HG02610 (cell line): Measurements from ENCODE around the gene TBCEL.
"Not testable (repeated sequence)": the region's sequence is repeated elsewhere in the genome, so short reads cannot be mapped to it uniquely, and the experiment has no call there.

Experiments used
- ATAC-seq: cut with Tn5 transposase; IDR thresholded peaks from one replicate; pipeline ENCODE4 v1.9.1; 2021; ENCODE audit warnings: mild to moderate bottlenecking, moderate library complexity; ENCODE audit not compliant: unreplicated experiment

Gene TBCEL

DNA sequence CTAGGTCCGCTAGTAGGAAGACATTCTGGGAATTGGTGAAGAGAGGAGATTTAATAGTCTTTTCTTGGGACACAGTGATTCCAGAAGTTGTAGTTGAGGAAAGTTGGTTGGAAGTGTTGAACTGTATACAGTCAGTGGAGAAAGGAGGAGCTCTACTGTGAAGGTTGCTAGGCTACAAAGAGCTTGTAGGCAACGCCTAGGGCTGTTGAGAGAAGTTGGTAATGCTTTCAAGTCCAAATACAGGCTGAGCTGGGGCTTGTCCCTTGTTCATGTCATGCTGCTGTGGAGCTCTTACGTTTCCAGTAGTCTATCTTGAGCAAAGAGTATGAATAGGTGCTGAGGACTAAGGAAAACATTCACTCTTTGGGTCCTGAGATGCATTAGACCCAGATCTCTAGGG is 1.1 kb downstream of the TBCEL start:
- ATAC-seq, result no peak

DNA sequence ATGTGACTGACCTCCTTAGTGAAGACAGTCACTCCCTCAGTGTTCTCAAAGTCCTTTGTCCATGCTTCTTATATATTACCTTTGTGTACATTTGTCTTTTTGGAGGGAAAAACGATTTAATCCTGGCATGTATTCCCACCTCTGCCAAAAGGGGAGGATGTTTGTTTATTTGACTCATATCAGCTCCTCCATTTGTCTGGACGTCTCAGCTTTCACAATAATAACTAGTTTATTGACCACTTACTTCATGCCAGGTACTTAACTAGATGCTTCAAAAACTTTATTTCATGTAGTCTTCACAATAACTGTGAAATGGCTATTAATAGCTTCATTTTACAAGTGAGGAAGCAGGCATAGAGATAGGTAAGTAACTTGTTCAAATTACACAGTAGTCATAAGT is 5.3 kb downstream of the TBCEL start:
- no peak for ATAC-seq

DNA sequence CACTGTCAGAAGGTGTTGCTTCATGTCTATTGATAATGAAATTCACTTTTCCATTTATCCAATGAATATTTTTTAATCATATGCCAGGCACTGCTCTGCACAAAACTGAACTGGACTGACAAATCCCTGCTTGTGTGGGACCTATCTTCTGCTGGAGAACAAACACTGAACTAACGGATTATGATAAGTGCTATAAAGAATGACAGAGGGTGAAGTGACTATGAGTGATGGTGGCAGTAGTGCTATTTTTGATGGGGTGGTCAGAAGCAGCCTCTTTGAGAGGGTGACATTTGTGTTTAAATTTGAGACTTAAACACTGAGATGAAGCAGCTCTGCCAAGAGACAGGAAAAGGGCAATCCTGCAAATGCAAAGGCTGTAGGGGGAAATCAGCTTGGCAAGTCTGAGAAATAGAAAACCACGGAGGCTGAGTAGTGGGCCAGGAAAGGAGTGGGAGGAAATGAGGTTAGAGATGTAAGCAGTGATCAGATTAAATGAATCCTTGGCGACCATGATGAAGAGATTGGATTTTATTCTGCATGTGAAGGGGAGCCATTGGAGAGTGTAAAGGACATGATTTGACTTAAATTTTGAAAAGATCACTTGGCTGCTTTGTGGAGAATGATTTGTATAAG is 6.0 kb downstream of the TBCEL start:
- ATAC-seq, result no peak

DNA sequence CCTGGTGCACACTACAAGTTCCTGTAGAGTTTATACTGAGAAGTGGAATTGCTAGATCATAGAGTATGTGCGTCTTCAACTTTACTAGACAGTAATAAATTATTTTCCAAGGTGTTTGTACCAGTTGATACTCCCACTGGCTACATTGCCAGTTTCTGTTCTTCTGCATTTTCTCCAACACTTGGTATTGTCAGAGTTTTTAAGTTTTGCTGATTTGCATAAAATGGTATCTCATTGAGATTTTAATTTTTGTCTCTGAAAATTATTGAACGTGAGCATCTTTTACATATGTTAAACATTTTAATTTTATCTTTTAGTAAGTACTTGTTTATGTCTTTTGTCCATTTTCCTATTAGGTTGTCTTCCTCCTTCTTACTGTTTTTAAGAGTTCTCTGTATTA is 7.3 kb downstream of the TBCEL start:
- ATAC-seq, result no peak

DNA sequence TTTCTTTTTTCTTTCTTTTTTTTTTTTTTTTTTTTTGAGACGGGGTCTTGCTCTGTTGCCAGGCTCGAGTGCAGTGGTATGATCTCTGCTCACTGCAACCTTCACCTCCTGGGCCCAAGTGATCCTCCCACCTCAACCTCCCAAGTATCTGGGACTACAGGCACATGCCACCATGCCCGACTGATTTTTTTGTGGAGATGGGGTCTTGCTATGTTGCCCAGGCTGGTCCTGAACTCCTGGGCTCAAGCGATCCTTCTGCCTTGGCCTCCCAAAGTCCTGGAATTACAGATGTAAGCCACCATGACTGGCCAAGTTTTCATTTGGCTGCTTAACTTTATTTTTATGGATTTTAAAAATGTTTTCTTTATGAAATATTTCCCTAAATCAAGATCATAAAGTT is 7.7 kb downstream of the TBCEL start:
- ATAC-seq, result not testable (repeated sequence)

DNA sequence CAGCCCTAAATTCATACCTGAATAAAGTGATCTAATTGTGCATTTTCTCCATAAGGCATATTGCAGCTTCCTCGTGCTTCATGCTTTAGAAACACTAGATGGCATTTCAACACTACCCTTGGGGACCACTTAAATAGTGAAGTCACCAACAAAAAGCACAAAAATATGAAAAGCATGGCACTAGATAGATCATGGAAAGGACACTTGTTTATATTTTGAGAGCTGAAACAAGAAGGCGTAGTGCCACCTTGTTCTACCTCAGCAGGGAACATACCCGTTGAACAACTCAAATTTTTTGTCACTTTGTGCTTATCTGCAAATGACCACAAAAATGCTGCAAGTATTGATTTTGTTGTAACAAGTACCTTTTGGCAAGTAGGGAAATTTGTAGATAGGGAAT is 8.6 kb downstream of the TBCEL start:
- no peak for ATAC-seq

DNA sequence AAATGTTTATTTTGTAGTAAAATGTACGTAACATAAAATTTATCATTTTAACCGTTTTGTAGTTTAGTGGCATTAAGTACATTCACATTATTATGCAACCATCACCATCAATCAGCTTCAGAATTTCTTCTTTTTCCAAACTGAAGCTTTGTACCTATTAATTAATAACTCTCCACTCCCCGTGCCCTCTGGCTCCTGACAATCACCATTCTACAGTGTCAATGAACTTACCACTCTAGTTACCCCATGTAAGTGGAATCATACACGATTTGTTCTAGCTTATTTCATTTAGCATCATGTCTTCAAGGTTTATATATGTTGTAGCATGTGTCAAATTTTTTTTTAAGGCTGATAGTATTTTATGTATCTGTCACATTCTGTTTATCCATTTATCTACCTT is 9.7 kb downstream of the TBCEL start:
- ATAC-seq, result no peak

DNA sequence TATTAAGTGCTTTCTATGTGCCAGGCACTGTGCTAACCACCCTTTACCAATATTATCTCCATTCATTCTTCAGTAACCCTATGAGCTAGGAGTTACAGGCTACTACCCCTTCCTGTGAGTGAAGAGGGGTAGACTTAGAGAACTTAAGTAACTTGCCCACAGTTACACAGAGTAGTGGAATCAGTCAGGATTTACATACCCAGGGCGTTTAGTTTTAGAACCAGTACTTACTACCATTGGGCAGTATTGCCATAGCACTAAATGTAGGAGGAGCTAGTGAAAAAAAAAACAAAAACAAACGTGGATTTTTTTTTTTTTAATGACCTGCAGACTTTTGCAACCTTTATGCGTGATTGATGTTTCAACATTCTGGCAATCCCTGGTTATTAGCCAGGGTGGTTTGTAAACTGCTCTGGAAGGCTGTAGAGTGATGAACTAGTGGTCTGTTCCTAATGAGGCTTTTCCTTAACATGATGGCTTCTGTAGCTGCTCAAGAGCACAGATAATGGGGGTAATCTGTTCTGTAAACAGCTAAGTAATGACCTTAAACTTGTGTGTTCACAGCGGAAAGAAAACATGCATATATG is 11.4 kb downstream of the TBCEL start:
- ATAC-seq, result no peak

DNA sequence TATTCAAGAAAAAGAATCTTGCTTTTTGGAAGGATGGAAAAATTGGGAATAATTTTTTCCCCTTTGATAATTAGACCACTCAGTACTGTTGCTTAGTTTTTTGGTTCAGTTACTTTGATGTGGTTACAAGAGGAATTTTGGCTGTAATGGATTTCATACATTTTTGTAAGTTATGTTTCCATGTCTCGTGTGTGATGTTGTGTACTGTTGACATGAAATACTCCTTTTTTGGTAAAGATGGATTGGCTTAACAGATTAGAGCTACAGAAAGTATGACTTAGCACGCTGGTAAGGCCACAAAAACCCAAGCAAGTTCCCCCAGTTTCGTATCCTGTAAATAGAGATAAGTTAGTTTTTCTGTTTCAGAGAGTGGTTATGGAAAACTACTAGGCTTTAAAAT is 11.9 kb downstream of the TBCEL start:
- ATAC-seq, result peak; percentile 78

DNA sequence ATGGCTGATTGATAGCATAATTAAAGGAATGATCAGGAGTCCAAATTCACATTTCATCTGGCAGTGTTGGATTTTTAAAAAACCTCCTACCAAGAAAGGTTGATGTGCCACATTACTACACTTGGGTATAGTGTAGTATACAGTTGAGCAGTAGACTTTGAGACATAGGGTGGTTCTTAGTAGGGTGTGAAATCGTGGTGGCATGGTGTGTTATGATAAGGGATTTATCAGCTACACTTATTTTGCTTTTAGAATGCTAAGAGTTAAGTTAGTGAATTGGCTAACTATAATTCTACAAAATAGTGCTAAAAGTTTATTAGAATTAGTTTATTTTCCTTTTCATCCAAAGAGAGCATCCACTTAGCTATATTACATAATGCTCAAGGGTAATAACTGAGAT is 13.1 kb downstream of the TBCEL start:
- ATAC-seq, result no peak

DNA sequence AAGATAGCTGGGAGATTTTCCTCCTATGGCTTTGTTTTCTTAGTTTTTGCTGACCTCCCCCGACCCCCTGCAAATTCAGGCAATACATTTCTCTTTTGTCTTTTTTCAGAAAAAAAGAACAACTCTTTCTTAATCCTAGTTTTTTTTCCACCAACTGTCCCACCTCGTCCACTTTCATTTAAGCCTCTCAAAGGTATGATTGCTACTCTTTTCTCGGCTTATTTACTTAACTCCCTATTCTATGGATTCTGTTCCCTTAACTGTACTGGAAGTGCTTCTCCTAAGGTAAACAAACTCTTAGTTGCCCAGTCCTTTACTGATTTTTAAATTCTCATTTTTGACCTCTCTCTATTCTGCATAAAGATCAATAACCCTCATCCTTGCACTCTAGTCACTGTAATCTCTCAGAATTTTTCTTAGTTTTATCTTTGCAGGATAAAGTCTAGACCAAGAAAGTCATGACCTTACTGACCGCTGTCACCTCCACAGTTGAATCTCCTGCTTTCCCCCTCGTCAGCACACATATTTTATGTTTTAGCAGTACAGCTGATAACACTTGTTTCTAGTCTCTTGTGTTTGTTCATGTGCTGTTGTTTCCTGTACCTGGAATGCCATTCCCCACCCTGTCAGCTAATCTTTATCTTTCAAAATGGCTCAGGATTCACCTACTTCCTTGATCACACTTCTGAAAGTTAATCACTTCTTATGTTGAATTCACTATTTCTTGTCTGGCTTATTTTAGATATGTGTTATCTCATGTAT is 14.9 kb downstream of the TBCEL start:
- no peak for ATAC-seq

DNA sequence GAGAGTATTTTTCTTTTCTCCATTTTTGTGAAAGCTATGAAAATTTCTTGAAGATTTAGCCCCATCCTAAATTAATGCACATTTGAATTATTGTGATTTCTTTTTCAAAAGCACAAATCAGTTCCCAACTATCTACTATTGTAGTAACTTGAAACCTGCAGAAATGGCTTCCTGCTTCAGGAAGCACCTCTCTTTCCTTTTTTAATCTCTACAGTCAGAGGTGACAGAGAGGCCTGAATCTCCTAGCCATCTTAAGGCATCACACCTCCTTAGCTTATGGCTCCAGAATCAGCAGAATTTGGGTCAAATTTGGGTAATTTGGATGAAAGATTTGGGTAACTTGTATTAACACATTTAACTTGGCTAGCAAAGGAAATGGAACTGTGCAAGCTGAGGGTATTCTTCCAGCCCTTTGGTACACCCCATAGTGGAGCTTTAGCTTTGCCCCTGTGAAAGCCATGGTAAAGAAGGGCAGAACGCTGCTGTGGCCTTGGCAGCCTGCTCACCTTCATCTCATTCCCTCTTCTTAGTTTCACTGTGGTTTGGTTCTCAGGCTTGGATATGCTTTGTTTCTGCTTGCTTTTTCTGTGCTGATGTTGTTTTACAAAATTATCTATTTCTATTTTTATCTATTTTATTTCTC is 16.2 kb downstream of the TBCEL start:
- no peak for ATAC-seq

DNA sequence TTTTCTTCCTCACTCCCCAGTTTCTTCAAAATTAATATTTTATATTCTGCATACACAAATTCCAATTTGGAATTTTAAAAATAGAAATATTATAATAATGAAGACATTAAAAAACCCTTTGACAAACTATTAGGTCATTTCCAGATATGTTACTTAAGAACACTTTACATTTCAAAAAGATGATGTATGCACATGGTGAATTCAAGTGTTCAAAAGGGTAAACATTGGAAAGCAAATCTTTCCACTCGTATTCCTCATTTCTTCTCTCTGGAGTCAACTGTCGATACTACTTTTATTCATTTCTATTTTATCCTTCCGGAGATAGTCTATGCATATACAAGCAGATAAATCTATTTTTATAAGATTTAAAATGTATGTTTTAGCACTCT is 16.7 kb downstream of the TBCEL start:
- ATAC-seq, result no peak

DNA sequence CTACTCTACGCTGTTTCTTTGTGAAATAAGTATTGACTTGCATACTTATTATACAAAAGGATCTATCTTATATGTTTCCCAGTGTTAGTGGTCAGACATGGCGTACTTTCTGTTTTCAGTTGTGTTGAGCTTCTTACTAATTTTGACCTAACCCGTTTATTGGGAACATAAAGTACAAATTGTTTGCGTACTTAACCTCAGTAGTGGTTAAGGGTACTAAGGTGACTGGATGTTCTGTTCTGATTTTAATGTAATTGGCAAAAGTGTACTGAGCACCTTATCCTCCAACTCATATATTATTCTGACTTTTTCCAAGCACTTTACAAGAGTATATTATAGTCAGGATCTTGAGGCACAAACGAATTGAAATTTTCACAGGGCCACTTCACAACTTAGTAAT is 17.2 kb downstream of the TBCEL start:
- no peak for ATAC-seq

DNA sequence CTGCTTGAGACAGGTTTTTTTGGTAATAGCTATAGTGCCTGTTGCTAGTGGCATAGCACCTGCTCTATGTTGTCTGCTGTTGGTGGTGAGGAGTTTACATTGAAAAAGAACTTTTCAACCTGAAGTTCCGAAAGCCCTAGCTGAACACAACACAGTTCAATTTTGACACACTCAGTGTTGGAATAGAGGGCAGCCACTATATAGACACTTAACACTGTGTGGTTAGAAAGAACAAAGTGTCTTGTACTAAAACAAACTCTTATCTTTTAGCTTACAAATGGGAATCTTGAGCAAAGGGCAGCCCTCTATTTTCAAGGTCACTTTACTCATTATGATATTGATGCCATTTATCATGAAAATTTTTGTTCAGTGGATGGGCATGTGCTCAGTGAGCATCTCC is 18.4 kb downstream of the TBCEL start:
- no peak for ATAC-seq

DNA sequence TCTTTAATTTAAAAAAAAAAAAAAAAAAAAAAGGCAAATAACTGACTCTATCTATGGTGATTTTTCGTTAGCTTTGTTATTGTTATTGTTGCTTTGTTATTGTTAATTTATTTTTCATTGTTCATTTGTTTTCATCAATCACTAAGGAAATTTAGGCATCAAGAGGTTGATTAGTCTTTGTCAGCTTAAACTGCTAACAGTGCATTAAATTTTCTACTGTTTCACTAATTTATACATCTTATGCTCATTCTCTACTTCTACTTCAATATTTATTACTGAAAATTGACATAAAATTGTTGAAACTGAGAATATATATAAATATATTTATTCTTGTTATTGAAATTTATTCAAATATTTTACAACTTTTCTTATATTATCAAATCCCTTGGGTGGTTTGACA is 24.0 kb downstream of the TBCEL start:
- ATAC-seq, result no peak

DNA sequence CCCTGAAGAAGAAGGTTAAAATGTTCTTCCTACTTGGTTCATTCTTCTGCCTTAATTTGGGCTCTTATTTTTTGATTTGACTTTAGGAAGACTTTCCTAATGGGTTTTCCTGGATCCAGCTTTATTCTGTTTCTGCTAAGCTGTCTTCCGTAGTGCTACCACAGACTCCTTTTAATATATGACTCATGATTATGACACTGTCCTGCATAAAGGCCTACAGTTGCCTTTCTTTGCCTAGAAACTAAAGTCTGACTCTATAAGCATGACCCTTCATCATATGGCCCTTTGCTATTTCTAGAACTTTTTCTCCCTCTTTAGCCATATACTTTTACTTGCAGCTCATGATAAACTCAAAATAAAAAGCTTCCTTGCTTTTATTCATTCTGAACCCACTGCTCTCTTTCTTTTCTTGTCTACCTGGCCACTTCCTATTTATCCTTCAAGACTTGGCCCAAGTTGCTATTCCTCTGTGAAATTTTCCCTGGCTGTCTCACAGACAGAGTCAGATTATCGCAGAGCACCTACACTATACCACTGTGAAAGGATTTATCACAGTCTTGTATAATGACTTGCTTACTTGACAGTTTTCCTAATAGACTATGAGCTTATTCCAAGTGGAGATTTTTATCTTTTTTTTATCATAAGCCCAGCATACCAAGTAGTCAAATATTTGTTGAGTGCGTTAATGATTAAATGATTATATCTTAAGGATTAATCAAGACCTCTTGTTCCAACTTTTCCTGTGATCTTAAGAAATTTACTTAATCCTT is 24.7 kb downstream of the TBCEL start:
- no peak for ATAC-seq

DNA sequence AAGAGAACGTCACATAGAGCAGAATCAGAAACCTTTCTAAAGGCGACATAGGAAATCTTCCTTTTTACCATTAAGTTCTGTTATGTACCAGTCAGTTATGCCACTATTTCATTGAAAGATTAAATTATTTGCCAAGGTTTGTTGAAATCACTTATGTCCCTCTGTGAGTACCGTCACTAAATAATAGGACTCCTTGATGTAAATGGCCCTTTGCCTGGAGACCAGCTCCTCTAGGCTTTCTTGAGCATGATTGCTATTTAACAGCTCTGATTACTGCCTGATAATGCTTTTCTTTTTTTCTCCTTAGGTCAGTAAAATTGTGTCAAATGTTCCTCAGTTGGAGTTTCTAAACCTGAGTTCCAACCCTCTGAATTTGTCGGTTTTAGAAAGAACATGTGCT is 29.3 kb downstream of the TBCEL start:
- ATAC-seq, result no peak

DNA sequence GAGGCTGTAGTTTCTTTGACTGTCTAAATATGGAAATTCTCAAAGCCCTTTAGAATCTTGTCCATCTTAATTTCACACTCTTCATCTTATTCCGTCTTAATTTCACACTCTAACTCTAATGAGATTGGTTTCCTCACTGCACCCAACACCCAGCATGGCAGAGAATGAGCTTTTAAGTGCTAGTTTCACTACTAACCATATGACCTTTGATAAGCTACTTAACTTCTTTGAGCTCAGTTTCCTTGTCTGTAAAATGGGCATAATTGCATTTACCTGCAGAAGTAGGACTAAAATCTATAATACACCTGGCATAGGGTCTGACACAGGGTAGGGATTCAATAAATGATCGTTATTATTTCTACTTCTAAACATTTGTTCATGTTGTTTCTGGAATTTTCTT is 30.4 kb downstream of the TBCEL start:
- no peak for ATAC-seq

DNA sequence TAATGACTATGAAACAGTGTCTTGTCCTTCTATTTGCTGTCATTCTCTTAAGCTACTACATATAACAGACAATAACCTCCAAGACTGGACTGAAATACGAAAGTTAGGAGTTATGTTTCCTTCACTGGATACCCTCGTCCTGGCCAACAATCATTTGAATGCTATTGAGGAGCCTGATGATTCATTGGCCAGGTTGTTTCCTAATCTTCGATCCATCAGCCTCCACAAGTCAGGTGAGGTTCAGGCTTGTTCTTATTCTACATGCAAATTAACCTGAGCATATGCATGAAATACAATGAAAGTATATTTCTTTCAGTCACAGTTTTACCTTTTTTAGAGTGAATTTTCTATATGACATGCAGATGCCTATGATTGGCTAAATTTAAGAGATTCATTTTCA is 31.2 kb downstream of the TBCEL start:
- no peak for ATAC-seq

DNA sequence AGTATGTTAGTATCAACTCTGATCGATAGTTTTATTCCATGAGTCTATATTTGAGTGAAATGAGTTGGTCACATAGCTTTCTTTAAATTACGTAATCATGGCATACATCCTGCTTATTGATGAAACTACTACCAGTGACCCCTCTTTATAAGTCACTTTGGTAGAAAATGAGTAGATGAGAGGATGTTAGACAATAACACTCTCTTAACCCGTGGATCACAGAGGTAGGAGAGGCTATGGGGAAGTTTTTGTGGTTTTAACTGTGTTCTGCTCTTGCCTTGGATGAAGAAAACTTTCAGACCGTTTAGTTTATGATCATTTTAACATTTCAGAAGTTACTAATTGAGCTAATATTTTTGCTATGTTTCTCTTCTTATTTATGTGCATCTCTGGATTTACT is 34.0 kb downstream of the TBCEL start:
- ATAC-seq, result peak; percentile 58
